ENCODE data around the gene VGLL3.

Gene VGLL3

GRCh38 chr3:86948822-86949221, 42.1 kb downstream of the VGLL3 start:
- no peak for FAIRE-seq

- no peak for FAIRE-seq
Observed at GRCh38 chr3:86942206-86942605, 48.7 kb downstream of the VGLL3 start.

GRCh38 chr3:86938416-86939105, 52.4 kb downstream of the VGLL3 start:
- FAIRE-seq: no peak

GRCh38 chr3:86937306-86937791, 53.6 kb downstream of the VGLL3 start:
- no peak for FAIRE-seq

GRCh38 chr3:86934851-86935250, 56.1 kb downstream of the VGLL3 start:
- FAIRE-seq: no peak

GRCh38 chr3:86930831-86931230, 60.1 kb downstream of the VGLL3 start:
- no peak for FAIRE-seq

- no peak for FAIRE-seq
Observed at GRCh38 chr3:86930181-86930580, 60.8 kb downstream of the VGLL3 start.

GRCh38 chr3:86929046-86929445, 61.9 kb downstream of the VGLL3 start:
- FAIRE-seq: no peak

- no peak for FAIRE-seq
Observed at GRCh38 chr3:86923071-86923491, 67.9 kb downstream of the VGLL3 start.

GRCh38 chr3:86921971-86922680, 68.8 kb downstream of the VGLL3 start:
- no peak for FAIRE-seq

- FAIRE-seq: no peak
Observed at GRCh38 chr3:86914670-86915069, 76.3 kb downstream of the VGLL3 start.

GRCh38 chr3:86913160-86913559, 77.8 kb downstream of the VGLL3 start:
- no peak for FAIRE-seq

GRCh38 chr3:86895202-86895601, 95.7 kb downstream of the VGLL3 start:
- FAIRE-seq: no peak

GRCh38 chr3:86890741-86891396, 100.1 kb downstream of the VGLL3 start:
- no peak for FAIRE-seq
